Left renal cortex interstitium (tissue), 4 donors: ENCODE results near the gene MAB21L4. TPM values are rescaled to one million over a fixed set of nuclear protein-coding genes. Genes with fewer than 3 reads are reported as not detected.
"Not testable (repeated sequence)": the region's sequence is repeated elsewhere in the genome, so short reads cannot be mapped to it uniquely, and the experiment has no call there.

Experiments
- DNase-seq, 4 donors: peaks; one replicate each; pipeline ENCODE4 v3.0.0-alpha.2; 2013; ENCODE audit warnings: low read depth in 4 of 4, low spot score in 2 of 4, missing footprints in 1 of 4
- polyA plus RNA-seq, 4 donors: library from polyadenylated mRNA; unstranded; fragments of 120-200 nt; gene quantifications; one replicate each; pipeline ENCODE4 v1.2.1, GENCODE V29; 2013; ENCODE audit not compliant: insufficient read length in 4 of 4

MAB21L4 gene
- polyA plus RNA-seq, 4 donors = 1.3 to 4.3 (median 1.7) TPM

GRCh38 chr2:240846309-240846708 lies 49.6 kb downstream of the MAB21L4 start:
- DNase-seq = not testable (repeated sequence)

DNA sequence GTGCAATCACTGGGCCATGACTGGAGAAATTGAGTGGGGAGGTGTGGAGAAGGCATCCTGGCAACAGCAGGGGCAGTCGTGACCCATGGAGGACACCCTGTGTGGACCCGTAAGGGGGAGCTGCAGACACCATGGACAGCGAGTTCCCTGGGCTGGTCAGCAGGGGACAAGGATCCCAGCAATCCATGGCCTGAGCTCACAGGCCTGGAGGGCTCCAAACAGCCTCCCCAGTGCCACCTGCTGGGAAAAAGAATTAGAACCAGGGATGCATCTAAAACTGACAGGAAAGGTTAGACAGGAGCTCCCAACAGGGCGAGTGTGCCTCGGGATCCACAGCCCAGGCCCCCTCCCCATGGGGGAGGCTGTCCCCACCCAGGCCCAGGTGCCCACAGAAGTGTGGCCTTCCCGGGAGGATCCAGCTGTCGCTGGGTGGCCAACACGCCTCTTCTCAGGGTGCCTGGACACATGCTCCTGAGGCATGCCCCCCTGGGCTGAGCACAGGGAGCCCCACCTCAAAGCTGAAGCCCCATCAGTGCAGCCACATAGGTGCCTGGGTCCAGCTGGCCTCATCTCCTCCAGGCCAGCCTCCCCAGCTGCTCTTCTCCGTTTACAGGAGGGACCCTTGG lies 55.4 kb downstream of the MAB21L4 start:
- peak in 2 of 4 donors; percentile 13 to 71 for DNase-seq

- DNase-seq = no peak
Observed at GRCh38 chr2:240839152-240840143, 56.5 kb downstream of the MAB21L4 start.

- DNase-seq = no peak
Observed at GRCh38 chr2:240837621-240838020, 58.3 kb downstream of the MAB21L4 start.

DNA sequence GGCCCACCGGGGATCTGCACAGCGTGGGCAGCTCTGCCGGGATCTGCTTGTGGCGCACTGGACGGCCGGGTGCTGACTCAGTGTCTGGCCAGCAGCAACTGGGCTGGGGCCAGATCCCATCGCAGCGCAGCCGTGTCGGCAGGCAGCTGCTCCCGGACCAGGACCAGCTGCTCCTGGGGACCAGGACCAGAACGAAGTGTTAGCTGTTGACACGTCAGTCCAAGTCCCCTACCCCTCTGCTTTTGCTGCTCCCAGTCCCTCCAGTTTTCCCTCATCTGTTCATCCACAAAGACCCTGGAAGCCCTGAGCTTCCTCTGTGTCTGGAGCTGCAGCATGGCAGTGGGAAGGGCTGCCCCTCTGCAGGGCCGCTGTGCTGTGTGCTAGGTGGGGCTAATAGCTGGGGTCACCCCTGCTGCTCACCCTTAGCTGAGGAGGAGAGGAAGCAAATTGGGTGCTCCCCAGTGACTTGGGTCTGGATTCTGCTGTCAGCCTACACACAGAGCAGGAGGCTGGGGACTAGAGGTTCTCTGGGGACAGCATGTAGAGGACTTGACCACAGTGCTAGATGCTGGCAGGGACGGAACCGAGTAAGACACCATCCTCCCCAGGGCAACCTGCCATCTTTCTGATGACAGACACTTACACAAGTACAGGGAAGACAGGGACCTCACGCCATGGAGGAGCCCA lies 59.0 kb downstream of the MAB21L4 start:
- no peak for DNase-seq

Other genes starting within 250 kb of the MAB21L4 start
- gene AQP12B, start 213.3 kb downstream of the MAB21L4 start, polyA plus RNA-seq = 1 to 10 TPM in 1 of 4 donors, under 1 TPM in 3; 0.19 to 2.8 (median 0.60) TPM
- gene AQP12A, start 204.3 kb downstream of the MAB21L4 start, polyA plus RNA-seq = 1 to 10 TPM in 1 of 4 donors, under 1 TPM in 2, not detected in 1; 0.57 to 1.5 (median 0.93) TPM
- gene KIF1A, start 75.9 kb downstream of the MAB21L4 start, polyA plus RNA-seq = 10 to 100 TPM in 3 of 4 donors, 1 to 10 TPM in 1; 7.9 to 15.8 (median 12.5) TPM
- 1 to 10 TPM in 1 of 4 donors, under 1 TPM in 2, not detected in 1; 0.08 to 1.7 (median 0.08) TPM for gene AGXT, start 27.3 kb downstream of the MAB21L4 start, polyA plus RNA-seq
- under 1 TPM; 0.03 to 0.11 (median 0.08) TPM for gene CROCC2, start 10.2 kb upstream of the MAB21L4 start, polyA plus RNA-seq
- 10 to 100 TPM in 2 of 4 donors, 1 to 10 TPM in 2; 7.4 to 14.0 (median 9.4) TPM for gene SNED1, start 102.5 kb upstream of the MAB21L4 start, polyA plus RNA-seq
- gene MTERF4, start 206.1 kb upstream of the MAB21L4 start, polyA plus RNA-seq = 10 to 100 TPM; 49.5 to 83.9 (median 76.7) TPM